ENCODE measurements around the gene KIAA0930.
"Not testable (repeated sequence)": the region's sequence is repeated elsewhere in the genome, so short reads cannot be mapped to it uniquely, and the experiment has no call there.

GRCh38 chr22:45191746-45192145 is 48.9 kb downstream of the KIAA0930 start:
- not testable (repeated sequence) for TF ChIP-seq STAT1 (IDR thresholded peaks at IDR 0.05; ENCODE audit: unreplicated experiment); NANOG (IDR thresholded peaks at IDR 0.05; ENCODE audit: borderline replicate concordance); EZH2 (IDR thresholded peaks at IDR 0.05; ENCODE audit: low read depth, unreplicated experiment); CTCF (conservative IDR thresholded peaks at IDR 0.05; ENCODE audit: low read depth in 2 of 2); POLR2AphosphoS5 (IDR thresholded peaks at IDR 0.05; ENCODE audit: low read depth); ZNF331 (CRISPR knock-in tag; IDR thresholded peaks at IDR 0.05; ENCODE audit: low read depth)

Measured in GM23338 (cell line).